Transverse colon (tissue), 4 donors: ENCODE results near the gene CACNA1I.

ENCODE experiments used
- CTCF ChIP-seq, 5 experiments: fragments of 200-600 bp in 3 of 5; fragments of 450-650 bp in 2 of 5; sonication (generic) in 3 of 5; IDR thresholded peaks; 1 replicate in 2 of 5; 2 replicates in 3 of 5; pipeline ENCODE4 v1.5.1; 2016 to 2017; ENCODE audit warnings: antibody characterized with exemption in 5 of 5, inconsistent platforms in 3 of 5, mild to moderate bottlenecking in 2 of 5, moderate library complexity in 1 of 5
- EP300 ChIP-seq: sonication (generic); formaldehyde crosslinking; IDR thresholded peaks from one replicate; pipeline ENCODE4 v1.6.1; 2017; ENCODE audit warnings: antibody characterized with exemption, low read depth
- POLR2A ChIP-seq: fragments of 450-650 bp; IDR thresholded peaks from one replicate; pipeline ENCODE4 v1.6.1; 2016; ENCODE audit warnings: antibody characterized with exemption, mild to moderate bottlenecking, moderate library complexity
- POLR2AphosphoS5 ChIP-seq, 3 donors: sonication (generic); formaldehyde crosslinking; IDR thresholded peaks; one replicate each; pipeline ENCODE4 v1.6.1; 2016; ENCODE audit warnings: antibody characterized with exemption in 3 of 3

GRCh38 chr22:39563571-39564428 lies 6.8 kb upstream of the CACNA1I start:
- TF ChIP-seq CTCF (IDR thresholded peaks at IDR 0.05) (no peak), POLR2A (no peak), POLR2AphosphoS5 (IDR thresholded peaks at IDR 0.05) (no peak), EP300 (no peak)
